GM12878 (cell line): ENCODE measurements around the gene NEUROG2. TPM values are rescaled to one million over a fixed set of nuclear protein-coding genes. Genes with fewer than 3 reads are reported as not detected.

Experiments used
- ATAC-seq: fragments of 200-7000 bp; cut with Tn5 transposase; 3 replicates; pipeline ENCODE4 v1.9.1; 2020; ENCODE audit warnings: mild to moderate bottlenecking, moderate library complexity
- BruUV-seq: library from RNA; stranded (reverse); fragments of 400-500 nt; replicated peaks from 2 replicates; lab custom pipeline; 2021; lab: Mats Ljungman, UMichigan
- CTCF ChIA-PET: fragments of 300-600 bp; sonication (Branson Sonifier 250); formaldehyde crosslinking; extraction: SDS; loops from one replicate; lab custom pipeline; 2021; ENCODE audit warnings: inconsistent platforms; lab: Yijun Ruan, JAX
- POLR2A ChIA-PET: fragments of 350-600 bp; formaldehyde crosslinking; extraction: SDS; loops from one replicate; lab custom pipeline; 2021; ENCODE audit warnings: inconsistent platforms; lab: Charles Lee
- RAD21 ChIA-PET: fragments of 300-600 bp; sonication (Branson Sonifier 250); formaldehyde crosslinking; loops from one replicate; lab custom pipeline; 2023; ENCODE audit warnings: antibody characterized with exemption; ENCODE audit not compliant: unreplicated experiment; lab: Charles Lee
- SMC1A ChIA-PET: fragments of 300-600 bp; sonication (Branson Sonifier 250); formaldehyde crosslinking; loops from one replicate; lab custom pipeline; 2023; ENCODE audit not compliant: unreplicated experiment, uncharacterized antibody; lab: Charles Lee
- DNase-seq: peaks from one replicate; pipeline ENCODE4 v3.0.0-alpha.2; 2011; ENCODE audit warnings: low read depth, low spot score
- FAIRE-seq: peaks from 3 replicates; lab custom pipeline; 2011; peaks lifted over from hg19 to GRCh38; lab: Jason Lieb, UNC
- H2AFZ ChIP-seq: 2 replicates; pipeline ENCODE4 v1.6.0; 2011; ENCODE audit warnings: low read depth, low read length, control low read depth; ENCODE audit not compliant: control insufficient read depth
- H3K27ac ChIP-seq: 2 replicates; pipeline ENCODE4 v1.5.1; 2011; ENCODE audit warnings: control low read depth; ENCODE audit not compliant: control insufficient read depth, insufficient read depth
- H3K27me3 ChIP-seq, 2 experiments: replicated peaks in 1 of 2; 2 replicates each; pipeline versions ENCODE4 v1.6.0 to v1.6.1; 2011; ENCODE audit warnings: low read length in 1 of 2; ENCODE audit not compliant: control insufficient read depth in 2 of 2, insufficient read depth in 2 of 2
- H3K36me3 ChIP-seq, 2 experiments: 2 replicates each; pipeline ENCODE4 v1.5.1; 2011; ENCODE audit warnings: low read length in 1 of 2; ENCODE audit not compliant: control insufficient read depth in 2 of 2, insufficient read depth in 2 of 2
- H3K4me1 ChIP-seq: 2 replicates; pipeline ENCODE4 v1.6.1; 2011; ENCODE audit warnings: mild to moderate bottlenecking, low read length, moderate library complexity, mixed read lengths; ENCODE audit not compliant: control insufficient read depth, insufficient read depth
- H3K4me2 ChIP-seq: 2 replicates; pipeline ENCODE4 v1.6.0; 2011; ENCODE audit warnings: control low read depth; ENCODE audit not compliant: control insufficient read depth, insufficient read depth
- H3K4me3 ChIP-seq: fragments of 200-600 bp; sonication (generic); 2 replicates; pipeline ENCODE4 v1.5.1; 2016
- H3K79me2 ChIP-seq: 2 replicates; pipeline ENCODE4 v1.6.0; 2011; ENCODE audit warnings: low read length; ENCODE audit not compliant: control insufficient read depth, insufficient read depth
- H3K9ac ChIP-seq: 2 replicates; pipeline ENCODE4 v1.8.0; 2011; ENCODE audit warnings: low read length, control low read depth, mixed read lengths; ENCODE audit not compliant: control insufficient read depth, insufficient read depth
- H3K9me3 ChIP-seq: replicated peaks from 3 replicates; pipeline ENCODE4 v1.5.1; 2011; ENCODE audit warnings: mild to moderate bottlenecking, low read length; ENCODE audit not compliant: control insufficient read depth, insufficient read depth
- H4K20me1 ChIP-seq: 2 replicates; pipeline ENCODE4 v1.6.0; 2011; ENCODE audit not compliant: control insufficient read depth, insufficient read depth
- ATF3 ChIP-seq: IDR thresholded peaks from 2 replicates; pipeline ENCODE4 v1.6.1; 2011; ENCODE audit warnings: low read depth, mild to moderate bottlenecking, low read length, moderate library complexity, borderline replicate concordance; ENCODE audit errors: extremely low read depth
- E4F1 ChIP-seq: fragments of 450-650 bp; IDR thresholded peaks from 2 replicates; pipeline ENCODE4 v1.6.1; 2018; ENCODE audit warnings: borderline replicate concordance, mild to moderate bottlenecking; ENCODE audit not compliant: partially characterized antibody
- GATAD2B ChIP-seq: fragments of 450-650 bp; conservative IDR thresholded peaks from 2 replicates; pipeline ENCODE4 v1.6.1; 2017; ENCODE audit warnings: low read depth, mild to moderate bottlenecking, moderate library complexity
- HSF1 ChIP-seq: fragments of 150-350 bp; IDR thresholded peaks from 2 replicates; pipeline ENCODE4 v1.6.1; 2014; ENCODE audit warnings: mild to moderate bottlenecking, low read depth, low read length
- IKZF1 ChIP-seq: fragments of 450-650 bp; conservative IDR thresholded peaks from 2 replicates; pipeline ENCODE4 v1.6.1; 2017; ENCODE audit warnings: antibody characterized with exemption, mild to moderate bottlenecking
- JUNB ChIP-seq: IDR thresholded peaks from 2 replicates; pipeline ENCODE4 v1.6.1; 2016; ENCODE audit warnings: antibody characterized with exemption, mild to moderate bottlenecking
- MEF2A ChIP-seq: IDR thresholded peaks from 2 replicates; pipeline ENCODE4 v1.6.1; 2011; ENCODE audit warnings: low read depth, mild to moderate bottlenecking, low read length, moderate library complexity; ENCODE audit not compliant: insufficient read depth
- MEF2B ChIP-seq: fragments of 450-650 bp; IDR thresholded peaks from 2 replicates; pipeline ENCODE4 v1.6.1; 2018; ENCODE audit warnings: mild to moderate bottlenecking, moderate library complexity; ENCODE audit not compliant: partially characterized antibody, poor library complexity, severe bottlenecking
- NFIC ChIP-seq: IDR thresholded peaks from 2 replicates; pipeline ENCODE4 v1.6.1; 2012; ENCODE audit warnings: low read depth, mild to moderate bottlenecking, inconsistent platforms, low read length, moderate library complexity
- NR2F1 ChIP-seq: fragments of 450-650 bp; conservative IDR thresholded peaks from 2 replicates; pipeline ENCODE4 v1.6.1; 2017; ENCODE audit warnings: mild to moderate bottlenecking
- SREBF2 ChIP-seq: IDR thresholded peaks from 2 replicates; pipeline ENCODE4 v1.6.1; 2012; ENCODE audit warnings: mild to moderate bottlenecking, low read length
- TARDBP ChIP-seq: IDR thresholded peaks from 2 replicates; pipeline ENCODE4 v1.6.1; 2016; ENCODE audit warnings: borderline replicate concordance
- TBL1XR1 ChIP-seq: IDR thresholded peaks from 2 replicates; pipeline ENCODE4 v1.6.1; 2012; ENCODE audit warnings: low read depth, low read length, improper control_type of control experiment
- WGBS: methylation state at CpG from one replicate; pipeline ENCODE4 v1.1.6; 2016; ENCODE audit warnings: low lambda C conversion rate; ENCODE audit not compliant: insufficient replicate concordance, insufficient coverage; ENCODE audit errors: missing lambda C conversion rate; 5-methylcytosine and 5-hydroxymethylcytosine counted together
- in situ Hi-C: fragments of 300-500 bp; cut with MboI; formaldehyde crosslinking; loops from 9 replicates; pipeline ENCODE4 v1.14.3; 2018; ENCODE audit warnings: mixed read lengths
- intact Hi-C: fragments of 100-400 bp; cut with micrococcal nuclease; formaldehyde crosslinking; loops from one replicate; pipeline ENCODE4 v1.14.2; 2022; ENCODE audit not compliant: unreplicated experiment
- polyA plus RNA-seq, 11 experiments: library from polyadenylated mRNA; depleted of rRNA in 4 of 11; unstranded in 6 of 11; stranded (reverse) in 5 of 11; fragments of >200 nt; fragmentation: Nextera tagmentation in 4 of 11; fragmentation: Illumina TruSeq in 1 of 11; extraction: Ambion mirVana in 4 of 11; extraction: Trizol in 1 of 11; gene quantifications; 1 replicate in 1 of 11; 2 replicates in 10 of 11; pipeline versions ENCODE4 v1.2.1 to v1.2.3, GENCODE V29; 2011 to 2016; ENCODE audit warnings: inconsistent platforms in 2 of 11, missing spikeins in 2 of 11, low read depth in 1 of 11
- total RNA-seq, 4 experiments: library from RNA; depleted of rRNA in 3 of 4; stranded (reverse); fragments of >200 nt in 3 of 4; fragmentation: Illumina TruSeq in 1 of 4; extraction: Trizol in 1 of 4; gene quantifications; 2 replicates each; pipeline versions ENCODE4 v1.2.1 to v1.2.3, GENCODE V29; 2013 to 2021
- TF ChIP-seq, protein P1 (sequence below): fragments of 450-650 bp; IDR thresholded peaks from 2 replicates; pipeline ENCODE4 v1.6.1; 2017; ENCODE audit warnings: low read depth, mild to moderate bottlenecking, moderate library complexity

The NEUROG2 gene
- total and polyA plus RNA-seq, 10 of the 15 experiments (the other 5 are each of a cell fraction or from before 2014, with no cell fraction given), result 0.53 to 3.3 (median 1.1) TPM

- ChIA-PET SMC1A (interaction anchor here (1.2 to 1.8 kb wide), 2 partner anchors 192 to 193 kb away, joined by 3 to 5 read pairs; no protein-coding TSS in a partner anchor), POLR2A (interaction anchor here (0.7 to 4.6 kb wide), 2 partner anchors 11 to 234 kb away, joined by 4 to 55 read pairs; no protein-coding TSS in a partner anchor), RAD21 (interaction anchor here (0.7 to 1.0 kb wide), 3 partner anchors 10 to 227 kb away, joined by 3 read pairs; no protein-coding TSS in a partner anchor), CTCF (interaction anchor here (0.6 to 13.9 kb wide), 5 partner anchors 10 to 278 kb away, joined by 3 to 221 read pairs (median 5); no protein-coding TSS in a partner anchor)
- in situ Hi-C loops (no loop called here), intact Hi-C loops (no loop called here)
- H4K20me1 ChIP-seq, result no peaks in the 10 kb centered on the region
- ATAC-seq (no peak; the same call in 2 of the 3 replicates), FAIRE-seq (peak; percentile 70), DNase-seq (no peak)
- H3K9me3 ChIP-seq, result no peaks in the 10 kb centered on the region; the same call in 2 of the 3 replicates
- peak overlapping the region; percentile 14; the same call in 1 of the 2 replicates for H3K9ac ChIP-seq
- H2AFZ ChIP-seq, result peak overlapping the region; percentile 85
- under 1% methylated on average over 15 of the region's 15 CpGs for WGBS
- H3K79me2 ChIP-seq, result no peaks in the 10 kb centered on the region
- no TSS peak for BruUV-seq
- H3K4me1 ChIP-seq, result peaks cover 4% of the 10 kb centered on the region; the same call in 1 of the 2 replicates
- H3K36me3 ChIP-seq, result no peaks in the 10 kb centered on the region
- peak overlapping the region; percentile 87 for H3K4me2 ChIP-seq
- peak overlapping the region; percentile 25; the same call in 1 of the 2 replicates for H3K27ac ChIP-seq
- H3K27me3 ChIP-seq, result peaks cover 11 to 16% of the 10 kb centered on the region in 2 experiments
- peak overlapping the region; percentile 80 for H3K4me3 ChIP-seq
- TF ChIP-seq HSF1 (no peak), MEF2A (no peak), MEF2B (peak; percentile 59), IKZF1 (no peak), SREBF2 (no peak), NFIC (no peak), NR2F1 (peak; percentile 60), JUNB (no peak), TARDBP (0 out of 2 replicates have a peak, but pooled peaks have one; percentile 43), TBL1XR1 (no peak), E4F1 (no peak), ATF3 (no peak), GATAD2B (0 out of 2 replicates have a peak, but pooled peaks have one; percentile 25)
- TF ChIP-seq, protein P1, sequence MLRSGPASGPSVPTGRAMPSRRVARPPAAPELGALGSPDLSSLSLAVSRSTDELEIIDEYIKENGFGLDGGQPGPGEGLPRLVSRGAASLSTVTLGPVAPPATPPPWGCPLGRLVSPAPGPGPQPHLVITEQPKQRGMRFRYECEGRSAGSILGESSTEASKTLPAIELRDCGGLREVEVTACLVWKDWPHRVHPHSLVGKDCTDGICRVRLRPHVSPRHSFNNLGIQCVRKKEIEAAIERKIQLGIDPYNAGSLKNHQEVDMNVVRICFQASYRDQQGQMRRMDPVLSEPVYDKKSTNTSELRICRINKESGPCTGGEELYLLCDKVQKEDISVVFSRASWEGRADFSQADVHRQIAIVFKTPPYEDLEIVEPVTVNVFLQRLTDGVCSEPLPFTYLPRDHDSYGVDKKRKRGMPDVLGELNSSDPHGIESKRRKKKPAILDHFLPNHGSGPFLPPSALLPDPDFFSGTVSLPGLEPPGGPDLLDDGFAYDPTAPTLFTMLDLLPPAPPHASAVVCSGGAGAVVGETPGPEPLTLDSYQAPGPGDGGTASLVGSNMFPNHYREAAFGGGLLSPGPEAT, result no peak
Measured at GRCh38 chr4:112513971-112514646, 1.9 kb downstream of the NEUROG2 start.
